Natural killer cell (primary cell): Measurements from ENCODE around the gene GREB1. TPM values are rescaled to one million over a fixed set of nuclear protein-coding genes. Genes with fewer than 3 reads are reported as not detected.

ENCODE experiments used
- ATAC-seq, 3 donors: fragments of 150-1000 bp in 2 of 3; fragments of 200-7000 bp in 1 of 3; cut with Tn5 transposase; 1 replicate in 1 of 3; 2 replicates in 2 of 3; pipeline ENCODE4 v1.10.0; 2021; ENCODE audit warnings: mild to moderate bottlenecking in 2 of 3, moderate library complexity in 2 of 3
- DNase-seq, 2 donors: peaks; one replicate each; pipeline versions ENCODE4 v3.0.0 to v3.0.0-alpha.2; 2013 to 2021; ENCODE audit warnings: mixed read lengths in 1 of 2
- H3K27ac ChIP-seq: one replicate; pipeline ENCODE4 v1.5.1; 2013; ENCODE audit warnings: mild to moderate bottlenecking, low read length
- H3K27me3 ChIP-seq: one replicate; pipeline ENCODE4 v1.6.1; 2013; ENCODE audit warnings: low read length; ENCODE audit not compliant: control insufficient read depth, insufficient read depth
- H3K36me3 ChIP-seq: one replicate; pipeline ENCODE4 v1.6.1; 2013; ENCODE audit warnings: low read length; ENCODE audit not compliant: control insufficient read depth, insufficient read depth
- H3K4me1 ChIP-seq: one replicate; pipeline ENCODE4 v1.6.1; 2013; ENCODE audit warnings: low read length; ENCODE audit not compliant: control insufficient read depth, insufficient read depth
- H3K4me3 ChIP-seq: one replicate; pipeline ENCODE4 v1.5.1; 2013; ENCODE audit warnings: low read length
- H3K9me3 ChIP-seq: one replicate; pipeline ENCODE4 v1.6.1; 2013; ENCODE audit warnings: low read length; ENCODE audit not compliant: control insufficient read depth, insufficient read depth
- H3K27ac Mint-ChIP-seq, 2 donors: one replicate each; pipeline ENCODE4 v1.8.0; 2022; ENCODE audit warnings: mild to moderate bottlenecking in 2 of 2, mixed read lengths in 2 of 2, moderate library complexity in 1 of 2
- H3K27me3 Mint-ChIP-seq, 2 donors: one replicate each; pipeline ENCODE4 v1.8.0; 2022; ENCODE audit warnings: low read depth in 2 of 2, mixed read lengths in 2 of 2
- H3K36me3 Mint-ChIP-seq: one replicate; pipeline ENCODE4 v1.8.0; 2022; ENCODE audit warnings: mixed read lengths
- H3K4me1 Mint-ChIP-seq, 2 donors: one replicate each; pipeline ENCODE4 v1.8.0; 2022; ENCODE audit warnings: mixed read lengths in 2 of 2
- H3K4me3 Mint-ChIP-seq: one replicate; pipeline ENCODE4 v1.8.0; 2022; ENCODE audit warnings: mild to moderate bottlenecking, moderate library complexity, mixed read lengths
- H3K9me3 Mint-ChIP-seq, 2 donors: one replicate each; pipeline ENCODE4 v1.8.0; 2022; ENCODE audit warnings: mixed read lengths in 2 of 2
- WGBS: methylation state at CpG from one replicate; pipeline ENCODE4 v1.1.7; 2013; ENCODE audit warnings: missing lambda C conversion rate; ENCODE audit not compliant: insufficient coverage; 5-methylcytosine and 5-hydroxymethylcytosine counted together
- intact Hi-C: fragments of 100-400 bp; cut with micrococcal nuclease; formaldehyde crosslinking; loops from one replicate; pipeline ENCODE4 v1.14.2; 2022
- total RNA-seq, 4 donors: library from RNA; stranded (reverse); fragments of 120-200 nt in 1 of 4; gene quantifications; one replicate each; pipeline versions ENCODE4 v1.2.3 to v1.2.4, GENCODE V29; 2013 to 2022
- TF ChIP-seq, protein P1 (sequence below): fragments of 200-600 bp; IDR thresholded peaks from one replicate; pipeline ENCODE4 v1.8.0; 2022; ENCODE audit warnings: antibody characterized with exemption

Gene GREB1
- total RNA-seq, 3 donors from 2014 or later (not counting 1 experiment from before 2014, with no cell fraction given) = 0.85 to 2.5 (median 2.4) TPM

DNA sequence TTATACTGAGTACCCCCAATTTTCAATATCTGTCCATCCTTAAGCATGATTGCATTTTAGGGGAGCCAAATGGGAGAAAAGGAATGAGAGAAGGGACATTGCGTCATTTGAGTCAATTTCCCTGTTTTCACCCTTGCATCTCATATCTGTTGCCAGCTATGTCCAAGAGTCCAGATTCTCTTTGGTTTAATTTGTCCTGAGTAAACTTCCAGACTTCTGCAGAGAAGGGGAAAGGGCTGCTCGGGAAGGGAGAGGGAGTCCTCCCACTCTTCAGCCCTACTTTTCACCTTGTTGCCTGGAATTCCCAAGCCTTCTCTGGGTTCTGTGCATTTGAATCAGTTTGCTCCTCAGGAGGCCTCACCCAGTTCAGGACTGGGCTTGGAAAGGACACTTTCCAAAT lies 16.5 kb downstream of the GREB1 start:
- Mint-ChIP-seq H3K36me3 (no peaks in the 10 kb centered on the region), H3K27ac (no peak overlapping the region), H3K27me3 (peaks cover 30 to 37% of the 10 kb centered on the region in 2 donors), H3K4me3 (no peak overlapping the region), H3K9me3 (no peaks in the 10 kb centered on the region), H3K4me1 (peaks cover 12 to 14% of the 10 kb centered on the region in 2 donors)
- 100% methylated on average over 1 of the region's 2 CpGs for WGBS
- Histone ChIP-seq H3K4me3 (no peak overlapping the region), H3K27ac (no peak overlapping the region), H3K9me3 (no peaks in the 10 kb centered on the region), H3K27me3 (no peaks in the 10 kb centered on the region), H3K4me1 (peaks cover 5% of the 10 kb centered on the region), H3K36me3 (no peaks in the 10 kb centered on the region)
- intact Hi-C loops = no loop called here
- DNase-seq = no peak
- TF ChIP-seq, protein P1, sequence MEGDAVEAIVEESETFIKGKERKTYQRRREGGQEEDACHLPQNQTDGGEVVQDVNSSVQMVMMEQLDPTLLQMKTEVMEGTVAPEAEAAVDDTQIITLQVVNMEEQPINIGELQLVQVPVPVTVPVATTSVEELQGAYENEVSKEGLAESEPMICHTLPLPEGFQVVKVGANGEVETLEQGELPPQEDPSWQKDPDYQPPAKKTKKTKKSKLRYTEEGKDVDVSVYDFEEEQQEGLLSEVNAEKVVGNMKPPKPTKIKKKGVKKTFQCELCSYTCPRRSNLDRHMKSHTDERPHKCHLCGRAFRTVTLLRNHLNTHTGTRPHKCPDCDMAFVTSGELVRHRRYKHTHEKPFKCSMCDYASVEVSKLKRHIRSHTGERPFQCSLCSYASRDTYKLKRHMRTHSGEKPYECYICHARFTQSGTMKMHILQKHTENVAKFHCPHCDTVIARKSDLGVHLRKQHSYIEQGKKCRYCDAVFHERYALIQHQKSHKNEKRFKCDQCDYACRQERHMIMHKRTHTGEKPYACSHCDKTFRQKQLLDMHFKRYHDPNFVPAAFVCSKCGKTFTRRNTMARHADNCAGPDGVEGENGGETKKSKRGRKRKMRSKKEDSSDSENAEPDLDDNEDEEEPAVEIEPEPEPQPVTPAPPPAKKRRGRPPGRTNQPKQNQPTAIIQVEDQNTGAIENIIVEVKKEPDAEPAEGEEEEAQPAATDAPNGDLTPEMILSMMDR = no peak
- no peak for ATAC-seq

DNA sequence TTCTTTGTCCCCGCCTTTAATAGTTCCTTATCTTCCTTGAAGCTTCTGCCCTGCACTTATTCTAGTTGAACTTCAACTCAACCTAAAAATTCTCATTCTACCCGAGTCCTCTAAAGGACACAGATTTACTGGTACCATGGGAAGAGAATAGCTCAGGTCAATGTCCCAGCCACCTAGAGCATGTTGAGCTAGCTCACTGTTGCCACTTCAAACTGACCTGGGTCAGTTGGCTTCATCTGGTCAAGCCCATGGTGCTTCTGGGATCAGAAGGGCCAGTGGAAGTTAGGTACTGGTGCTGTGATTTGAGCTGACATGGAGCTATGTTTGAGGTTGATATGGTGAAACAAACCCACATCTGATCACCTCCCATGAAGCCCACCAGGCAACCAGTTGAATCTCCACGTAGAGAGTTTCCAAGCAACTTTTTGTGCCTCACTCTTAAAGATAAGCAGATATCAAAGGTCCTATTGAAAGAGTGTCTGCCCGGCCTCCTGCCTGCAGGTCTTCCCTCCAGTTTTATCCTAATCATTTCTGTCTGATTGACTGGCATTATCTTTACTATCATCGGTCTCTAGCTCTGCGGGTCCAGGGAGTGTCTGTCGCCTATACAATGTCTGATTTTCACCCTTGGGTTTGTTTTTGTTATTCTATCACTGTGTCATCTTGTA lies 17.2 kb downstream of the GREB1 start:
- H3K27ac ChIP-seq = no peak overlapping the region
- ATAC-seq (no peak), DNase-seq (no peak)
- H3K4me3 ChIP-seq = no peak overlapping the region
- TF ChIP-seq, protein P1 = no peak
- Mint-ChIP-seq H3K4me3 (no peak overlapping the region), H3K9me3 (no peaks in the 10 kb centered on the region), H3K36me3 (no peaks in the 10 kb centered on the region), H3K27me3 (peaks cover 35 to 44% of the 10 kb centered on the region in 2 donors), H3K4me1 (peaks cover 12 to 14% of the 10 kb centered on the region in 2 donors), H3K27ac (no peak overlapping the region)
- intact Hi-C loops = no loop called here
- H3K9me3 ChIP-seq = no peaks in the 10 kb centered on the region
- H3K36me3 ChIP-seq = no peaks in the 10 kb centered on the region
- no peaks in the 10 kb centered on the region for H3K27me3 ChIP-seq
- peaks cover 5% of the 10 kb centered on the region for H3K4me1 ChIP-seq
- 88% methylated on average over 7 of the region's 7 CpGs for WGBS

DNA sequence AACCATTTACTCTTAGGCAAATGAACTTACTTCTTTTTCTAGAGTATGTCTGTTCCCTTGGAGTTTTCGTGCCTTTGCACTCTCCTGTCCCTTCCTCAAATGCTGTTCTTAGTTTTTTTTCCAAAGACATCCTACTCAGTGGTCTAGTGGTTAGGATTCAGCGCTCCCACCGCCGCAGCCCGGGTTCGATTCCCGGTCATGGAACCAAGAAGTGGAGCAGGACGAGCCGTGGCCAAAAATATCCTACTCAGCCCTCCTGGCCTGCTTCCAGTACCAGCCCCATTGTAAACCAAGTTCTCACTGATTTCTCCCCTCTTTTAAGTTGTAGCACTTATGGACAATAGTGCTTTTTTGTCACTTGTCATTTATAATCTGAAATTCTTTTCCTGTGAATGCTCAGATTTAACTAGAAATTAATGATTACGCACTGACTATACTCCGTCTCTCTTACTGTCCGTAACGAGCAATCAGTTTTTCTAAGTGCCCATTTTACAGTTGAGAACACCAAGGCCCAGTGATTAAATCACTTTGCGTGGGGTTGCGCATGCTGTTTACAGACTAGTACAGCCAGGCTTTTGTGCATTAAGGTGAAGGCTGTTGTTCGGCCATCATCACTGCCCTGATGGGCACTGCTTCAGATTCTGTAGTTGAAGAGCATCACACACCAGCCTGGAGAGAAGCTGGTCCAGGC lies 17.9 kb downstream of the GREB1 start:
- H3K9me3 Mint-ChIP-seq = no peaks in the 10 kb centered on the region
- WGBS = 88% methylated on average over 16 of the region's 16 CpGs
- H3K4me3 Mint-ChIP-seq = no peak overlapping the region
- peaks cover 12 to 14% of the 10 kb centered on the region in 2 donors for H3K4me1 Mint-ChIP-seq
- H3K36me3 Mint-ChIP-seq = no peaks in the 10 kb centered on the region
- peaks cover 36 to 51% of the 10 kb centered on the region in 2 donors for H3K27me3 Mint-ChIP-seq
- DNase-seq = no peak
- TF ChIP-seq, protein P1 = no peak
- Histone ChIP-seq H3K4me3 (no peak overlapping the region), H3K36me3 (no peaks in the 10 kb centered on the region), H3K4me1 (peaks cover 5% of the 10 kb centered on the region), H3K9me3 (no peaks in the 10 kb centered on the region), H3K27ac (no peak overlapping the region), H3K27me3 (peaks cover 2% of the 10 kb centered on the region)
- H3K27ac Mint-ChIP-seq = no peak overlapping the region
- intact Hi-C loops = no loop called here
- no peak for ATAC-seq
